ENCODE data around the gene KDELR3.

DNA sequence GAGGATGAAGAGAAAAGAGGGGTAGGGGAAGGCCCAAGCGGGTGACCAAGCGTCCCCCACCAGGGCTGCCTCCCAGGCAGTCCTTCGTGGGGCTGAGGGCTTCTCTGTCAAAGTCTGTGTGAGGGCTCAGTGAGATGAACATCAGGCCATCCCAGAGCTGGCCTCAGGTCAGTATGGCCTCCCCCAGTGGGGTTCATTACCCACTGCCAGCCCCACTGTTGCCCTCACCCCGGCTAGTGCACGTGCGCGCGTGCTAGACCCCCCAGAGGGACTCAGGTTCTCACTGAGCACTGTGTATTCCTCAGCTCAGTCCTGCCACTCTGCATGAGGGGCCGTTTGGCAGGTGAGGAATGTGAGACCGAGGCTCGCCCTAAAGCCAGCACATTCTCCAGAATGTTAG is 3.3 kb downstream of the KDELR3 start:
- TF ChIP-seq EZH2phosphoT487 (IDR thresholded peaks at IDR 0.05; ENCODE audit: borderline replicate concordance, low read depth, low read length): no peak
- no peak for TF ChIP-seq CTCF (conservative IDR thresholded peaks at IDR 0.05; ENCODE audit: low read length)

All from OCI-LY7 (cell line).